ENCODE data around the gene DBX1. TPM values are rescaled to one million over a fixed set of nuclear protein-coding genes. Genes with fewer than 3 reads are reported as not detected.
A peak's percentile ranks its signal among the peaks of the same experiment; 100 is the strongest.

The DBX1 gene
- total and polyA plus RNA-seq, 5 donors, result not detected

- Histone ChIP-seq H3K9me3 (ENCODE audit: control insufficient read depth, low read length) (no peaks in the 10 kb centered on the region), H3K27me3 (ENCODE audit: control insufficient read depth, insufficient read depth) (no peaks in the 10 kb centered on the region), H3K4me3 (ENCODE audit: low read length) (no peak overlapping the region), H3K4me1 (ENCODE audit: control insufficient read depth, insufficient read depth, low read length) (no peaks in the 10 kb centered on the region), H3K27ac (ENCODE audit: low read length) (no peak overlapping the region)
- 93% methylated on average over 15 of the region's 15 CpGs for WGBS
- ATAC-seq, result peak in 1 of 2 donors; percentile 23
- DNase-seq, result no peak
- intact Hi-C loops (cut with DNase I), result loop anchor here in 1 of 4 donors (10.0 kb wide), 1 partner anchor 163 kb away; no protein-coding TSS in a partner anchor
Measured at GRCh38 chr11:20118209-20118608, 42.1 kb downstream of the DBX1 start.

- no peak overlapping the region for H3K4me3 ChIP-seq (ENCODE audit: low read length)
- peaks cover 4% of the 10 kb centered on the region for H3K4me1 ChIP-seq (ENCODE audit: control insufficient read depth, insufficient read depth, low read length)
- 89% methylated on average over 5 of the region's 5 CpGs for WGBS
- intact Hi-C loops (cut with DNase I), result loop anchor here in 1 of 4 donors (10.0 kb wide), 1 partner anchor 162 kb away; no protein-coding TSS in a partner anchor
- no peak for DNase-seq
- H3K9me3 ChIP-seq (ENCODE audit: control insufficient read depth, low read length), result no peaks in the 10 kb centered on the region
- H3K27ac ChIP-seq (ENCODE audit: low read length), result no peak overlapping the region
- H3K27me3 ChIP-seq (ENCODE audit: control insufficient read depth, insufficient read depth), result no peaks in the 10 kb centered on the region
- no peak for ATAC-seq
Measured at GRCh38 chr11:20117291-20117690, 43.0 kb downstream of the DBX1 start.

- H3K9me3 ChIP-seq (ENCODE audit: control insufficient read depth, low read length), result no peaks in the 10 kb centered on the region
- ATAC-seq (no peak), DNase-seq (no peak)
- H3K4me3 ChIP-seq (ENCODE audit: low read length), result no peak overlapping the region
- no peaks in the 10 kb centered on the region for H3K27me3 ChIP-seq (ENCODE audit: control insufficient read depth, insufficient read depth)
- H3K4me1 ChIP-seq (ENCODE audit: control insufficient read depth, insufficient read depth, low read length), result peaks cover 7% of the 10 kb centered on the region
- WGBS, result 0% methylated on average over 1 of the region's 1 CpG
- H3K27ac ChIP-seq (ENCODE audit: low read length), result no peak overlapping the region
- intact Hi-C loops (cut with DNase I), result loop anchor here in 1 of 4 donors (10.0 kb wide), 1 partner anchor 162 kb away; no protein-coding TSS in a partner anchor
Measured at GRCh38 chr11:20116825-20117224, 43.5 kb downstream of the DBX1 start.

- intact Hi-C loops (cut with DNase I), result loop anchor here in 3 of 4 donors (5.0 to 10.0 kb wide), 2 partner anchors 160 to 162 kb away; no protein-coding TSS in a partner anchor
- 92% methylated on average over 10 of the region's 10 CpGs for WGBS
- Histone ChIP-seq H3K27me3 (ENCODE audit: control insufficient read depth, insufficient read depth) (no peaks in the 10 kb centered on the region), H3K4me1 (ENCODE audit: control insufficient read depth, insufficient read depth, low read length) (peaks cover 8% of the 10 kb centered on the region), H3K27ac (ENCODE audit: low read length) (no peak overlapping the region), H3K4me3 (ENCODE audit: low read length) (no peak overlapping the region), H3K9me3 (ENCODE audit: control insufficient read depth, low read length) (no peaks in the 10 kb centered on the region)
- no peak for DNase-seq
- no peak for ATAC-seq
Measured at GRCh38 chr11:20114588-20114987, 45.7 kb downstream of the DBX1 start.

- H3K27me3 ChIP-seq (ENCODE audit: control insufficient read depth, insufficient read depth), result no peaks in the 10 kb centered on the region
- DNase-seq (no peak), ATAC-seq (no peak)
- peak overlapping the region; percentile 58 for H3K27ac ChIP-seq (ENCODE audit: low read length)
- no peaks in the 10 kb centered on the region for H3K9me3 ChIP-seq (ENCODE audit: control insufficient read depth, low read length)
- 64% methylated on average over 5 of the region's 5 CpGs for WGBS
- intact Hi-C loops (cut with DNase I), result loop anchor here in 3 of 4 donors (5.0 to 10.0 kb wide), 2 partner anchors 158 to 161 kb away; no protein-coding TSS in a partner anchor
- peaks cover 8% of the 10 kb centered on the region for H3K4me1 ChIP-seq (ENCODE audit: control insufficient read depth, insufficient read depth, low read length)
- no peak overlapping the region for H3K4me3 ChIP-seq (ENCODE audit: low read length)
Measured at GRCh38 chr11:20113149-20113438, 47.2 kb downstream of the DBX1 start.

- no peaks in the 10 kb centered on the region for H3K27me3 ChIP-seq (ENCODE audit: control insufficient read depth, insufficient read depth)
- 44% methylated on average over 15 of the region's 15 CpGs for WGBS
- peak overlapping the region; percentile 58 for H3K27ac ChIP-seq (ENCODE audit: low read length)
- H3K4me1 ChIP-seq (ENCODE audit: control insufficient read depth, insufficient read depth, low read length), result peaks cover 8% of the 10 kb centered on the region
- no peaks in the 10 kb centered on the region for H3K9me3 ChIP-seq (ENCODE audit: control insufficient read depth, low read length)
- peak; percentile 92 to 95 for ATAC-seq
- intact Hi-C loops (cut with DNase I), result loop anchor here in 3 of 4 donors (5.0 to 10.0 kb wide), 2 partner anchors 158 to 160 kb away; no protein-coding TSS in a partner anchor
- DNase-seq, result peak; percentile 82 to 88 (median 86)
- H3K4me3 ChIP-seq (ENCODE audit: low read length), result no peak overlapping the region
Measured at GRCh38 chr11:20112291-20113148, 47.8 kb downstream of the DBX1 start.

- no peak overlapping the region for H3K4me3 ChIP-seq (ENCODE audit: low read length)
- no peaks in the 10 kb centered on the region for H3K9me3 ChIP-seq (ENCODE audit: control insufficient read depth, low read length)
- H3K4me1 ChIP-seq (ENCODE audit: control insufficient read depth, insufficient read depth, low read length), result peaks cover 8% of the 10 kb centered on the region
- ATAC-seq (peak in 1 of 2 donors; percentile 2), DNase-seq (no peak)
- WGBS, result 52% methylated on average over 1 of the region's 1 CpG
- intact Hi-C loops (cut with DNase I), result loop anchor here in 3 of 4 donors (5.0 to 10.0 kb wide), 2 partner anchors 157 to 160 kb away; no protein-coding TSS in a partner anchor
- peak overlapping the region; percentile 58 for H3K27ac ChIP-seq (ENCODE audit: low read length)
- H3K27me3 ChIP-seq (ENCODE audit: control insufficient read depth, insufficient read depth), result no peaks in the 10 kb centered on the region
Measured at GRCh38 chr11:20111871-20112270, 48.4 kb downstream of the DBX1 start.

- peak; percentile 38 to 39 for ATAC-seq
- 33% methylated on average over 8 of the region's 8 CpGs for WGBS
- H3K27me3 ChIP-seq (ENCODE audit: control insufficient read depth, insufficient read depth), result no peaks in the 10 kb centered on the region
Measured at GRCh38 chr11:20110908-20111669, 49.2 kb downstream of the DBX1 start.

GRCh38 chr11:20109731-20110445 is 50.4 kb downstream of the DBX1 start:
- no peak overlapping the region for H3K4me3 ChIP-seq (ENCODE audit: low read length)
- intact Hi-C loops (cut with DNase I), result loop anchor here in 3 of 4 donors (5.0 to 10.0 kb wide), 2 partner anchors 155 to 158 kb away; no protein-coding TSS in a partner anchor
- H3K4me1 ChIP-seq (ENCODE audit: control insufficient read depth, insufficient read depth, low read length), result peaks cover 8% of the 10 kb centered on the region
- H3K27me3 ChIP-seq (ENCODE audit: control insufficient read depth, insufficient read depth), result no peaks in the 10 kb centered on the region
- no peaks in the 10 kb centered on the region for H3K9me3 ChIP-seq (ENCODE audit: control insufficient read depth, low read length)
- DNase-seq, result no peak
- H3K27ac ChIP-seq (ENCODE audit: low read length), result no peak overlapping the region
- WGBS, result 95% methylated on average over 9 of the region's 9 CpGs
- ATAC-seq, result no peak

More at GRCh38 chr11:20110908-20111669, 49.2 kb downstream of the DBX1 start:
- H3K27ac ChIP-seq (ENCODE audit: low read length), result no peak overlapping the region
- H3K4me3 ChIP-seq (ENCODE audit: low read length), result no peak overlapping the region
- no peak for DNase-seq
- H3K4me1 ChIP-seq (ENCODE audit: control insufficient read depth, insufficient read depth, low read length), result peaks cover 8% of the 10 kb centered on the region
- intact Hi-C loops (cut with DNase I), result loop anchor here in 3 of 4 donors (5.0 to 10.0 kb wide), 2 partner anchors 156 to 159 kb away; no protein-coding TSS in a partner anchor
- no peaks in the 10 kb centered on the region for H3K9me3 ChIP-seq (ENCODE audit: control insufficient read depth, low read length)

All from right cardiac atrium (tissue), 5 donors.